ENCODE measurements around the gene SKA1.

Gene SKA1

DNA sequence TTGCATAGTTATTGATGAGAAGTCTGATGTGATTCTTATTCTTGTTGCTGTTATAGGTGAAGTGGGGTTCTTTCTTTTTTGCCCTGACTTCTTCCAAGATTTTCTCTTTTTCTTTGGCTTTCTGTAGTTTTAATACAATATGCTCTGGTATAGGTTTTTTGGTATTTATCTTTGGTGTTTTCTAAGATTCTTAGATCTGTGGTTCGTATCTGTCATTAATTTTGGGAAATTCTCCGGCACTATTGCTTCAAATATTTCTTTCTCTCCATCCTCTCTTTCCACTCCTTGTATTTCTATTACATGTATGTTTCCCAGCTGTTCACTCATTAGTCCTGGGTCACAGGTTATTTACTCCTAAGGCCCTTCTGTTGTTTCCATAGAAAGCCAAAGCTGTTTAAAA lies 43.8 kb downstream of the SKA1 start:
- no peak for DNase-seq (ENCODE audit: low read depth, low spot score)
- Histone ChIP-seq H3K36me3 (ENCODE audit: insufficient read depth, insufficient read length, low read length) (no peaks in the 10 kb centered on the region), H3K4me3 (ENCODE audit: insufficient read length, low read depth) (no peak overlapping the region), H3K9ac (ENCODE audit: insufficient read length, low read depth) (no peak overlapping the region), H3K27me3 (ENCODE audit: insufficient read depth, insufficient read length) (no peaks in the 10 kb centered on the region), H3K4me1 (ENCODE audit: insufficient read depth, insufficient read length) (no peaks in the 10 kb centered on the region), H3K9me3 (ENCODE audit: insufficient read depth, low read length) (peaks cover 20% of the 10 kb centered on the region)
- no peak for TF ChIP-seq YY1 (IDR thresholded peaks at IDR 0.05; ENCODE audit: insufficient read depth, insufficient read length)
- no peak for TF ChIP-seq ZNF274 (IDR thresholded peaks at IDR 0.05; ENCODE audit: low read depth, low read length)
- no peak for TF ChIP-seq SUZ12 (IDR thresholded peaks at IDR 0.05; ENCODE audit: extremely low read depth, insufficient read depth, insufficient read length)

DNA sequence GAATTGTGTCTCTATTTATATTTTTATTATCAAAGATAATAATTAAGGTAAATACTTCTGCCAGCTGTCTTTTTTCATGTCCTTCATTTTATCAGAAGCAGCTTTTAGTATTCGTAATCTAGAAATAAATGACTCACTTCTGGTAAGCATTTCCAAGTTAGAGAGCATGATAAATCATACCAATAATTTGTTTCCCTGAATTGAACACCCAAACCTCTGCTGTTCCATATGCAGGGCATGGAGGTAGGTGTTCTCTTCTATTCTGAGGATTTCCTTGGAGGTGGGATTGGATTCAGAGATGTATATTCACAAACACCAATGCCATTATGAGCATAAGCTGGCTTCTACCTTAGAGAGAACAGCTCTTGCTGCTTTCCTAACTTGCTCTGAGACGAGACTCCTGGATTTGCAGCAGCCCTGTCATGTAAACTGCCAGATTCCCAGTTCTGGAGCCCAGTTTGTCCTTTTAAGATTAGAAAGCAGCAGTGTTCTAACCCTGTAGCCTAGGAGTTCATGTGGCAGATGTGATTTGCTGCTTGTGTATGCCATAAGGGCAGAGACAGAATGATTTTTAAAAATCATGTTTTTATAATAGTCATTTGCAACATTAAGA lies 47.5 kb downstream of the SKA1 start:
- Histone ChIP-seq H3K9ac (ENCODE audit: insufficient read length, low read depth) (no peak overlapping the region), H3K4me3 (ENCODE audit: insufficient read length, low read depth) (no peak overlapping the region), H3K4me1 (ENCODE audit: insufficient read depth, insufficient read length) (no peaks in the 10 kb centered on the region), H3K27me3 (ENCODE audit: insufficient read depth, insufficient read length) (no peaks in the 10 kb centered on the region), H3K36me3 (ENCODE audit: insufficient read depth, insufficient read length, low read length) (no peaks in the 10 kb centered on the region), H3K9me3 (ENCODE audit: insufficient read depth, low read length) (peaks cover 24% of the 10 kb centered on the region; the same call in 1 of the 2 replicates)
- no peak for DNase-seq (ENCODE audit: low read depth, low spot score)
- no peak for TF ChIP-seq ZNF274 (IDR thresholded peaks at IDR 0.05; ENCODE audit: low read depth, low read length)
- TF ChIP-seq YY1 (IDR thresholded peaks at IDR 0.05; ENCODE audit: insufficient read depth, insufficient read length) = no peak
- TF ChIP-seq SUZ12 (IDR thresholded peaks at IDR 0.05; ENCODE audit: extremely low read depth, insufficient read depth, insufficient read length) = no peak

DNA sequence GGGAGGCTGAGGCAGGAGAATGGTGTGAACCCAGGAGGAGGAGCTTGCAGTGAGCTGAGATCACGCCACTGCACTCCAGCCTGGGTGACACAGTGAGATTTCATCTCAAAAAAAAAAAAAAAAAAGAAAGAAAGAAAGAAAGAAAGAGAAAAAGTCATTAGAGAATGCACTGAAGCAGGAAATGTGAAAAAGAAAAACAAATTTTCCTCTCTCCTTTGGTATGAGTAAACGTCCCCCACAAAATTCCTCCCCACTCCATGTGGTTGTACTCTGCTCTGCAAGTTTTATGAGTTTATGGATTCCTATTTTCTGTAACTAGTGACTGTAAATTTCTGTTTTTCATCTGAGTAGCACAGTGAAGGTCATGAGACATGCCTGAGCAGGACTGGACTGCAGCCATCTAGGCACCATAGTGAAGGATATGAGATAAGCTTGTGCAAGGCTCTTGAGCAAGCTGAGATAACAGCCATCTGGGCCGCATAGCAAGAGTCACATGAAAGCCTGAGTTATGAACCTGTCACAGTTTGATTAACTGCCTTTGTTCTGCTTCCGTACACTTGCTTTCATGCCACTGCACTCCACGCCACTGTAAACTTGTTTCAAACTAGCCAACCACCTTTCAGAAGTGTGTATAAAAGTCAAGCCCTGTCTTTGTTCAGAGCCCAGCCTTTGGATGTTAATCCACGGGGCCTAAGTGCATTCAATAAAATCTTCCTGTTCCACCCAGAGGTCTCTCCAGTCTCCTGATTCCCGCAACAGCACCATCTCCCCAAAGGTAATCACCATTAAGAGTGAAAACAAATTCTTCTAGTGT lies 50.2 kb downstream of the SKA1 start:
- no peak for DNase-seq (ENCODE audit: low read depth, low spot score)
- Histone ChIP-seq H3K9ac (ENCODE audit: insufficient read length, low read depth) (no peak overlapping the region), H3K36me3 (ENCODE audit: insufficient read depth, insufficient read length, low read length) (no peaks in the 10 kb centered on the region), H3K4me3 (ENCODE audit: insufficient read length, low read depth) (no peak overlapping the region), H3K27me3 (ENCODE audit: insufficient read depth, insufficient read length) (no peaks in the 10 kb centered on the region), H3K4me1 (ENCODE audit: insufficient read depth, insufficient read length) (no peaks in the 10 kb centered on the region), H3K9me3 (ENCODE audit: insufficient read depth, low read length) (0 out of 2 replicates have a peak, but pooled peaks cover 10% of the 10 kb centered on the region)
- TF ChIP-seq YY1 (IDR thresholded peaks at IDR 0.05; ENCODE audit: insufficient read depth, insufficient read length) (no peak), SUZ12 (IDR thresholded peaks at IDR 0.05; ENCODE audit: extremely low read depth, insufficient read depth, insufficient read length) (no peak), ZNF274 (IDR thresholded peaks at IDR 0.05; ENCODE audit: low read depth, low read length) (no peak)

DNA sequence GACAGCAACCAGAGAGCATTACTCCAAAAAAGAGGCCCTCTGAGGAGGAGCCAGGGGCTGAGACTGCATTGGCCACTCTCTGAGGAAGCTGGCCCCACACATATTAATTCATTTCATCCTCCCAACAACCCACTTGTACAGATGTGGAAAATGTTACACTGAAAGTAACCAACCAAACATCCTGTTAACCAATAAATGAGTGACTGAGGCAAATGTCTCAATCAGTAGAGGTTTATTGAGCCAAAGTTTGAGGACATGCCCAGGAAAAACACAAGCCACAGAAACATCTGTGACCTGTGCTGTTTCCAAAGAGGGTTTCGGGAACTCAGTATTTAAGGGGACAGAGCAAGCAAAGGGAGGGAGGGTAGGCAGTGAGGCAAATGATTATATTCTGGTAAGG lies 53.0 kb downstream of the SKA1 start:
- Histone ChIP-seq H3K9me3 (ENCODE audit: insufficient read depth, low read length) (peaks cover 14% of the 10 kb centered on the region; the same call in 1 of the 2 replicates), H3K27me3 (ENCODE audit: insufficient read depth, insufficient read length) (no peaks in the 10 kb centered on the region), H3K4me1 (ENCODE audit: insufficient read depth, insufficient read length) (no peaks in the 10 kb centered on the region), H3K4me3 (ENCODE audit: insufficient read length, low read depth) (no peak overlapping the region), H3K36me3 (ENCODE audit: insufficient read depth, insufficient read length, low read length) (no peaks in the 10 kb centered on the region), H3K9ac (ENCODE audit: insufficient read length, low read depth) (no peak overlapping the region)
- TF ChIP-seq YY1 (IDR thresholded peaks at IDR 0.05; ENCODE audit: insufficient read depth, insufficient read length) (no peak), ZNF274 (IDR thresholded peaks at IDR 0.05; ENCODE audit: low read depth, low read length) (no peak)
- DNase-seq (ENCODE audit: low read depth, low spot score) = no peak

DNA sequence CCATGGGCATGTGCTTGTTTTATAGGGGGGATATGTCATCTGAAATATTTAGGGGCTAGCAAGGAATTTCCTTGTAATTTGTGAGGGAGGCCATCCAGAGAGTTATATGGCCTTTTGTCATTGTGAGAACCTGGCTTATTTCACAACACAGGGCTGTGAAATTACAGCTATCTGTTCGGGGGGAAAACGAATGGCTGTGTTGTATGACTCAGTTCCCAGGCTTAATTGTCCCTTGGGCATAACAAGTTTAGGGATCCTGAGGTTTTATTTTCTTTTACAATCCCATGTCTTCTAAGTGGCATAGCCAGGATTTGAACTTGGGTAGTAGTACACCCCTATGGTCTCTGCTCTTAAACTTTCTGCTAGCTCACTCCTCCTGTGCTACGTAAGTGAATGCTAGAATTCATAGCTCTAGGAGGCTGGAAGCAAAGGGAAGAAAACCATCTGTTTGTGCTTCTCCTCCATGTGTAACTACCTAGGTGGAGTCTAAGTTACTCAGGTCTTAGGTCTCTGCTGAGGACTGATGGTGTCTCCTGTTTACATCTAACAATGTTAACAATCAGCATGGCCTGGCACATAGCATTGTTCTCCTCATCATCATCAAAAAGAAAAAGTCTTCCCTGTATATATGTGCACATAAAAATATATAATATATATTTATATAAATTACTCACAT lies 53.8 kb downstream of the SKA1 start:
- no peak for TF ChIP-seq ZNF274 (IDR thresholded peaks at IDR 0.05; ENCODE audit: low read depth, low read length)
- no peak for TF ChIP-seq YY1 (IDR thresholded peaks at IDR 0.05; ENCODE audit: insufficient read depth, insufficient read length)
- TF ChIP-seq SUZ12 (IDR thresholded peaks at IDR 0.05; ENCODE audit: extremely low read depth, insufficient read depth, insufficient read length) = no peak
- Histone ChIP-seq H3K9ac (ENCODE audit: insufficient read length, low read depth) (no peak overlapping the region), H3K9me3 (ENCODE audit: insufficient read depth, low read length) (peaks cover 14% of the 10 kb centered on the region; the same call in 1 of the 2 replicates), H3K36me3 (ENCODE audit: insufficient read depth, insufficient read length, low read length) (no peaks in the 10 kb centered on the region), H3K27me3 (ENCODE audit: insufficient read depth, insufficient read length) (no peaks in the 10 kb centered on the region), H3K4me1 (ENCODE audit: insufficient read depth, insufficient read length) (no peaks in the 10 kb centered on the region), H3K4me3 (ENCODE audit: insufficient read length, low read depth) (no peak overlapping the region)
- DNase-seq (ENCODE audit: low read depth, low spot score) = no peak

DNA sequence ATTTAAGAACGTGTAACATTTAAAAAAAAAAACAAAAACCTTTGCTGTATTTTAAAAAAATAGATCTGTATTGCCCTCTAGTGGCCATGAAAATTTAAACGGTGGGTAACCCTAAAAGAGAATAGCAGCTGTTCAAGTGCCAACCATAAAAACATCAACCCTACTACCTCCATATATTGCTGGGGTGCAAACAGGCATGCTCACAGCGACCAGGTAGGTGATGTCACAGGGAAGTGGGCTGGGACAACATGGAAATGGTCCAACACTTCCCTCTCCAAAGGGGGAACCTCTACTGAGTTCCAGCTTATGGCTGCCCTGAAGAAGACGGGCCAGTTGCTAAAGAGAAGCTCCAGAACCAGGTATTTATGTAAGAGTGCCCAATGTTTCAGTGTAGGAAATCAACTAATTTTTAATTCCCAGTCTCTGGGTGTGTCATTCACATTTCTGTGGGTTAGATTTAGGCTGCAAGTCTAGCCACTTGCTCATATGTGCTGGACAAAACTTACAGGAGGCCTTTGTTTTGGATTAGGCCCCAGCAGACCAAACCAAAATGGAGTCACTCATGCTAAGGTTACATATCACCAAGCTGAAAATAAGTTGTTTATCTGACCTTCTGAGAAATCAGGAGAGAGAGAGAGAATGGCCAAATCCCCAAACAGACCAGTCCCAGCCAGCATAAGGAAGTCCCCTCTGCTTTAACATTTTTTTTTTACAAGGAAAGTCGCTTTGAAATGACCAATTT lies 54.5 kb downstream of the SKA1 start:
- no peak for DNase-seq (ENCODE audit: low read depth, low spot score)
- no peaks in the 10 kb centered on the region for H3K27me3 ChIP-seq (ENCODE audit: insufficient read depth, insufficient read length)
- no peak for TF ChIP-seq YY1 (IDR thresholded peaks at IDR 0.05; ENCODE audit: insufficient read depth, insufficient read length)
- no peak for TF ChIP-seq SUZ12 (IDR thresholded peaks at IDR 0.05; ENCODE audit: extremely low read depth, insufficient read depth, insufficient read length)
- no peak for TF ChIP-seq ZNF274 (IDR thresholded peaks at IDR 0.05; ENCODE audit: low read depth, low read length)
- peaks cover 14% of the 10 kb centered on the region; the same call in 1 of the 2 replicates for H3K9me3 ChIP-seq (ENCODE audit: insufficient read depth, low read length)
- no peaks in the 10 kb centered on the region for H3K4me1 ChIP-seq (ENCODE audit: insufficient read depth, insufficient read length)
- no peak overlapping the region for H3K9ac ChIP-seq (ENCODE audit: insufficient read length, low read depth)
- no peaks in the 10 kb centered on the region for H3K36me3 ChIP-seq (ENCODE audit: insufficient read depth, insufficient read length, low read length)
- no peak overlapping the region for H3K4me3 ChIP-seq (ENCODE audit: insufficient read length, low read depth)

Data from NT2/D1 (cell line).